Mesenchymal stem cell (in vitro differentiated cells and primary cell): ENCODE data around the gene VSTM2L.

Experiments used
- DNase-seq: peaks from one replicate; pipeline ENCODE4 v3.0.0-alpha.2; 2013
- H2AFZ ChIP-seq: one replicate; pipeline ENCODE4 v1.6.1; 2013; ENCODE audit warnings: low read depth, mild to moderate bottlenecking, control low read depth, inconsistent platforms, low read length, moderate library complexity
- H2AK5ac ChIP-seq: 2 replicates; pipeline ENCODE4 v1.6.1; 2013; ENCODE audit warnings: low read length, moderate library complexity, mild to moderate bottlenecking, inconsistent platforms; ENCODE audit not compliant: severe bottlenecking
- H2BK120ac ChIP-seq: one replicate; pipeline ENCODE4 v1.6.1; 2013; ENCODE audit warnings: low read depth, mild to moderate bottlenecking, inconsistent platforms, low read length, moderate library complexity
- H2BK12ac ChIP-seq, 2 experiments: one replicate each; pipeline ENCODE4 v1.6.1; 2013; ENCODE audit warnings: inconsistent platforms in 2 of 2, low read length in 2 of 2, mild to moderate bottlenecking in 2 of 2, moderate library complexity in 2 of 2, control low read depth in 1 of 2
- H2BK15ac ChIP-seq: one replicate; pipeline ENCODE4 v1.6.1; 2013; ENCODE audit warnings: mild to moderate bottlenecking, low read depth, inconsistent platforms; ENCODE audit not compliant: poor library complexity, severe bottlenecking
- H2BK5ac ChIP-seq: 2 replicates; pipeline ENCODE4 v1.6.1; 2013; ENCODE audit warnings: low read depth, mild to moderate bottlenecking, low read length, control low read depth, inconsistent platforms; ENCODE audit not compliant: poor library complexity, severe bottlenecking
- H3K14ac ChIP-seq, 2 experiments: one replicate each; pipeline ENCODE4 v1.6.1; 2013; ENCODE audit warnings: inconsistent platforms in 2 of 2, low read length in 2 of 2, control low read depth in 1 of 2, mild to moderate bottlenecking in 1 of 2, moderate library complexity in 1 of 2
- H3K18ac ChIP-seq, 2 experiments: one replicate each; pipeline ENCODE4 v1.6.1; 2013; ENCODE audit warnings: inconsistent platforms in 2 of 2, low read length in 2 of 2, control low read depth in 1 of 2, low read depth in 1 of 2, mild to moderate bottlenecking in 1 of 2
- H3K23ac ChIP-seq, 2 experiments: one replicate each; pipeline ENCODE4 v1.6.1; 2013; ENCODE audit warnings: inconsistent platforms in 2 of 2, low read length in 2 of 2, mild to moderate bottlenecking in 2 of 2, moderate library complexity in 2 of 2, control low read depth in 1 of 2
- H3K27ac ChIP-seq: 2 replicates; pipeline ENCODE4 v1.5.1; 2013; ENCODE audit warnings: mild to moderate bottlenecking, moderate library complexity, low read length, control low read depth, inconsistent platforms; ENCODE audit not compliant: poor library complexity, severe bottlenecking
- H3K27me3 ChIP-seq, 2 experiments: 2 replicates each; pipeline versions ENCODE4 v1.6.1 to v1.7.0; 2013; ENCODE audit warnings: low read length in 2 of 2, mild to moderate bottlenecking in 2 of 2, moderate library complexity in 2 of 2, control low read depth in 1 of 2, inconsistent platforms in 1 of 2; ENCODE audit not compliant: control insufficient read depth in 1 of 2, insufficient read depth in 1 of 2
- H3K36me3 ChIP-seq, 2 experiments: 2 replicates each; pipeline versions ENCODE4 v1.6.1 to v1.7.0; 2013; ENCODE audit warnings: low read length in 2 of 2, control low read depth in 1 of 2, inconsistent platforms in 1 of 2, low read depth in 1 of 2, mild to moderate bottlenecking in 1 of 2; ENCODE audit not compliant: insufficient read depth in 2 of 2, control insufficient read depth in 1 of 2
- H3K4ac ChIP-seq, 2 experiments: one replicate each; pipeline ENCODE4 v1.6.1; 2013; ENCODE audit warnings: inconsistent platforms in 2 of 2, low read length in 2 of 2, mild to moderate bottlenecking in 2 of 2, moderate library complexity in 2 of 2, control low read depth in 1 of 2, low read depth in 1 of 2
- H3K4me1 ChIP-seq: 2 replicates; pipeline ENCODE4 v1.6.1; 2013; ENCODE audit warnings: low read depth, low read length, control low read depth; ENCODE audit not compliant: control insufficient read depth, insufficient read depth
- H3K4me2 ChIP-seq: 2 replicates; pipeline ENCODE4 v1.6.1; 2013; ENCODE audit warnings: low read length, mild to moderate bottlenecking, inconsistent platforms; ENCODE audit not compliant: poor library complexity, severe bottlenecking
- H3K4me3 ChIP-seq, 2 experiments: 2 replicates each; pipeline versions ENCODE4 v1.5.1 to v1.7.0; 2013; ENCODE audit warnings: low read length in 2 of 2, mild to moderate bottlenecking in 2 of 2, control low read depth in 1 of 2, low read depth in 1 of 2; ENCODE audit not compliant: insufficient read depth in 1 of 2
- H3K79me1 ChIP-seq: replicated peaks from 2 replicates; pipeline ENCODE4 v1.6.1; 2013; ENCODE audit warnings: mild to moderate bottlenecking, control low read depth, low read length, inconsistent platforms; ENCODE audit not compliant: poor library complexity, severe bottlenecking
- H3K9ac ChIP-seq: 2 replicates; pipeline ENCODE4 v1.7.0; 2013; ENCODE audit warnings: mild to moderate bottlenecking, low read length, moderate library complexity
- H3K9me3 ChIP-seq: 2 replicates; pipeline ENCODE4 v1.7.0; 2013; ENCODE audit warnings: mild to moderate bottlenecking, low read length; ENCODE audit not compliant: control insufficient read depth
- H4K8ac ChIP-seq: one replicate; pipeline ENCODE4 v1.6.1; 2013; ENCODE audit warnings: inconsistent platforms, mild to moderate bottlenecking, low read length, moderate library complexity
- H4K91ac ChIP-seq: one replicate; pipeline ENCODE4 v1.6.1; 2013; ENCODE audit warnings: mild to moderate bottlenecking, low read length, inconsistent platforms
- WGBS: methylation state at CpG from one replicate; pipeline ENCODE4 v1.1.7; 2013; ENCODE audit warnings: mixed read lengths; 5-methylcytosine and 5-hydroxymethylcytosine counted together

The VSTM2L gene

GRCh38 chr20:37972256-37973058 is 69.5 kb downstream of the VSTM2L start:
- Histone ChIP-seq H3K4me1 (peaks cover 2% of the 10 kb centered on the region), H3K9ac (no peak overlapping the region), H3K23ac (no peak overlapping the region), H2AK5ac (no peak overlapping the region), H3K4me3 (no peak overlapping the region), H2BK15ac (no peak overlapping the region), H2BK5ac (no peak overlapping the region), H3K9me3 (no peaks in the 10 kb centered on the region), H4K91ac (no peak overlapping the region), H2AFZ (no peak overlapping the region), H3K14ac (peak overlapping the region in 1 of 2 experiments; percentile 7), H4K8ac (no peak overlapping the region), H3K36me3 (no peaks in the 10 kb centered on the region), H3K4ac (no peak overlapping the region), H2BK12ac (no peak overlapping the region), H3K79me1 (no peaks in the 10 kb centered on the region), H3K4me2 (no peak overlapping the region), H3K27me3 (peaks cover 0 to 5% of the 10 kb centered on the region in 2 experiments), H3K27ac (no peak overlapping the region), H3K18ac (no peak overlapping the region), H2BK120ac (no peak overlapping the region)
- DNase-seq, result no peak
- 95% methylated on average over 6 of the region's 7 CpGs for WGBS

- no peak overlapping the region for H3K4me2 ChIP-seq
- no peak overlapping the region for H2AK5ac ChIP-seq
- DNase-seq, result no peak
- no peak overlapping the region for H2AFZ ChIP-seq
- H3K14ac ChIP-seq, result no peak overlapping the region
- H2BK15ac ChIP-seq, result no peak overlapping the region
- 92% methylated on average over 10 of the region's 12 CpGs for WGBS
- no peak overlapping the region for H3K23ac ChIP-seq
- no peak overlapping the region for H2BK5ac ChIP-seq
- H3K4me3 ChIP-seq, result no peak overlapping the region
- no peak overlapping the region for H4K8ac ChIP-seq
- peaks cover 0 to 5% of the 10 kb centered on the region in 2 experiments for H3K27me3 ChIP-seq
- no peak overlapping the region for H3K9ac ChIP-seq
- H2BK12ac ChIP-seq, result no peak overlapping the region
- no peaks in the 10 kb centered on the region for H3K36me3 ChIP-seq
- no peak overlapping the region for H4K91ac ChIP-seq
- no peak overlapping the region for H3K4ac ChIP-seq
- peaks cover 2% of the 10 kb centered on the region for H3K4me1 ChIP-seq
- H3K79me1 ChIP-seq, result no peaks in the 10 kb centered on the region
- no peak overlapping the region for H3K18ac ChIP-seq
- H2BK120ac ChIP-seq, result no peak overlapping the region
- no peaks in the 10 kb centered on the region for H3K9me3 ChIP-seq
- no peak overlapping the region for H3K27ac ChIP-seq
These were observed 70.4 kb downstream of the VSTM2L start for GRCh38 chr20:37973059-37973910.

GRCh38 chr20:37976887-37977286 is 74.0 kb downstream of the VSTM2L start:
- no peak overlapping the region for H3K27ac ChIP-seq
- peaks cover 0 to 5% of the 10 kb centered on the region in 2 experiments for H3K27me3 ChIP-seq
- no peak overlapping the region for H2BK120ac ChIP-seq
- no peaks in the 10 kb centered on the region for H3K4me1 ChIP-seq
- H3K79me1 ChIP-seq, result no peaks in the 10 kb centered on the region
- no peak overlapping the region for H4K91ac ChIP-seq
- WGBS, result 20% methylated on average over 9 of the region's 10 CpGs
- no peak overlapping the region for H2BK15ac ChIP-seq
- no peak overlapping the region for H3K4ac ChIP-seq
- H4K8ac ChIP-seq, result no peak overlapping the region
- no peak overlapping the region for H3K23ac ChIP-seq
- no peak overlapping the region for H2BK12ac ChIP-seq
- no peak overlapping the region for H2AK5ac ChIP-seq
- H3K4me3 ChIP-seq, result no peak overlapping the region
- no peak for DNase-seq
- H3K18ac ChIP-seq, result no peak overlapping the region
- H3K14ac ChIP-seq, result no peak overlapping the region
- H2BK5ac ChIP-seq, result no peak overlapping the region
- H3K9me3 ChIP-seq, result no peaks in the 10 kb centered on the region
- peaks cover 7 to 8% of the 10 kb centered on the region in 2 experiments for H3K36me3 ChIP-seq
- no peak overlapping the region for H2AFZ ChIP-seq
- H3K4me2 ChIP-seq, result no peak overlapping the region
- H3K9ac ChIP-seq, result no peak overlapping the region

GRCh38 chr20:37977338-37977737 is 74.4 kb downstream of the VSTM2L start:
- no peak overlapping the region for H2BK15ac ChIP-seq
- H3K27ac ChIP-seq, result no peak overlapping the region
- no peak overlapping the region for H3K14ac ChIP-seq
- no peak overlapping the region for H2BK12ac ChIP-seq
- no peak overlapping the region for H3K9ac ChIP-seq
- no peak for DNase-seq
- no peaks in the 10 kb centered on the region for H3K4me1 ChIP-seq
- no peak overlapping the region for H4K8ac ChIP-seq
- H3K4me2 ChIP-seq, result no peak overlapping the region
- no peak overlapping the region for H4K91ac ChIP-seq
- H2BK5ac ChIP-seq, result no peak overlapping the region
- peaks cover 7 to 8% of the 10 kb centered on the region in 2 experiments for H3K36me3 ChIP-seq
- H3K18ac ChIP-seq, result no peak overlapping the region
- H3K9me3 ChIP-seq, result no peaks in the 10 kb centered on the region
- 71% methylated on average over 7 of the region's 12 CpGs for WGBS
- no peak overlapping the region for H2AFZ ChIP-seq
- H2BK120ac ChIP-seq, result no peak overlapping the region
- no peak overlapping the region for H2AK5ac ChIP-seq
- peaks cover 0 to 5% of the 10 kb centered on the region in 2 experiments for H3K27me3 ChIP-seq
- H3K4ac ChIP-seq, result no peak overlapping the region
- H3K79me1 ChIP-seq, result no peaks in the 10 kb centered on the region
- no peak overlapping the region for H3K4me3 ChIP-seq
- no peak overlapping the region for H3K23ac ChIP-seq
